HG03045 (cell line): ENCODE results near the gene SPATA13.
A peak's percentile ranks its signal among the peaks of the same experiment; 100 is the strongest.

ENCODE experiments used
- ATAC-seq: cut with Tn5 transposase; IDR thresholded peaks from one replicate; pipeline ENCODE4 v1.9.1; 2021; ENCODE audit warnings: mild to moderate bottlenecking, moderate library complexity; ENCODE audit not compliant: unreplicated experiment

SPATA13 gene

GRCh38 chr13:24220086-24220703 is 59.7 kb downstream of the SPATA13 start:
- peak; percentile 44 for ATAC-seq

GRCh38 chr13:24221007-24221406 is 60.5 kb downstream of the SPATA13 start:
- no peak for ATAC-seq

DNA sequence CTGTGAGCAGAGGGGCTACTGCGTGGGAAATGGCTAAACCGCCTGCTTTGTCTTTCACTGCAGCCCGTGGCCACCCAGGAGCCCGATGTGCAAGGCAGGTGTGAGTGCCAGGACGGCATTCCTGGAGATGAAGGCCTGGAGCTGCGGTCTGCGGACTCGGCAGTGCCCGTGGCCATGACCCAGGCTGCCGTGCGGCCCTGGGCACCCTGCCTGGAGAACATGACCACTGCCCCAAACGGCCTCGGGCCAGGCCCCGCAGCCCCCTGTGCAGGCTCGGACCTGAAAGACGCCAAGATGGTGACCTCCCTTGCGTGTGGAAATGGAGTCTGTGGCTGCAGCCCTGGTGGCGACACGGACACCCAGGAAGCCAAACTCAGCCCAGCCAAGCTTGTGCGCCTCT is 62.2 kb downstream of the SPATA13 start:
- no peak for ATAC-seq

- ATAC-seq, result no peak
These were observed 63.1 kb downstream of the SPATA13 start for GRCh38 chr13:24223341-24224231.

- no peak for ATAC-seq
These were observed 63.7 kb downstream of the SPATA13 start for GRCh38 chr13:24224232-24224680.

DNA sequence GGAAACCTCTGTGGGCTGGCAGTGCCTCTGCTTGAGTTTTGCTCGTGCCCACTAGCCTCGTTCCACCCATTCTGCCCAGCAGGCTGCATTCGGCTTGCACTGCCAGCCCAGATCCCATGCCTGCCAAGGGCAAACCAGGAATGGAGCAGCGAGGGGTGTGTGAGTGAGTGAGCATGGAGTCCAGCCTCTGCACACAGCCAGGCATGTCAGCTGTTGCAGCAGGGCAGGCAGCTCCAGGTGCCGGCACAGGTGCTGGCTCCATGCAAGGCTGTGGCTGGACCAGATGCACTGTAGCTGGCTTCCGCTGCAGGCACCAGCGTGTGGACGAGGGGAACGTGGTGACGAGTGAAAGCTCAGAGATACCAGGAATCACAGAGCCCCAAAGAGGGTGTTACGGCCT is 64.5 kb downstream of the SPATA13 start:
- no peak for ATAC-seq

GRCh38 chr13:24225930-24226329 is 65.4 kb downstream of the SPATA13 start:
- ATAC-seq, result no peak

- no peak for ATAC-seq
These were observed 66.2 kb downstream of the SPATA13 start for GRCh38 chr13:24226762-24227161.

- ATAC-seq, result no peak
These were observed 68.4 kb downstream of the SPATA13 start for GRCh38 chr13:24228852-24229458.

- no peak for ATAC-seq
These were observed 70.0 kb downstream of the SPATA13 start for GRCh38 chr13:24230428-24231072.

- ATAC-seq, result no peak
These were observed 70.9 kb downstream of the SPATA13 start for GRCh38 chr13:24231377-24231776.

DNA sequence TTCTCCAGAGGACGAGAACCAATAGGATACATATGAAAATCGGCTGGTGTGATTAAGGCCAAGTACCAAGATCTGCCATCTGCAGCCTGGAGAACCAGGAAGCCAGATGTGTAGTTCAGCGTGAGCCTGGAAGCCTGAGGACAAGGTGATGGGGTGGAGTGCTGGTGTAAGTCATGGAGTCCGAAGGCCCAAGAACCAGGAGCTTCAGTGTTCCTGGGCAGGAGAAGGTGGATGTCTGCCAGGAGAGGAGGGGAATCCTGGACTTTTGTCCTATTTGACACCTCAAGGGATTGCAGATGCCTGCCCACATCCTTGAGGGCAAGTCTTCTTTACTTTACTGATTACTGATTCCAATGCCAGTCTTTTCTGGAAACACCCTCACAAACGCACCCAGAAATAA is 71.5 kb downstream of the SPATA13 start:
- no peak for ATAC-seq

DNA sequence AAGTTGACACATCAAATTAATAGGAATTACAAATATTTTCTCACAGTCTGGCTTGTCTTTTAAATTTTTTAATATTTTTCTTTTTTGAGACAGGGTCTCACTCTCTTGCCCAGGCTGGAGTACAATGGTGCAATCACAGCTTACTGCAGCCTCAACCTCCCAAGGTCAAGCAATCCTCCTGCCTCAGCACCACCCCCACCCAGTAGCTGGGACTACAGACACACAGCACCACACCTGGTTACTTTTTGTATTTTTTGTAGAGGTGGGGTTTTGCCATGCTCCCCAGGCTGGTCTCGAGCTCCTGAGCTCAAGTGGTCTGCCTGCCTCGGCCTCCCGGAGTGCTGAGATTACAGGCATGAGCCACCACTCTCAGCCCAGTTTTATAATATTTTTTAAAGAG is 72.0 kb downstream of the SPATA13 start:
- ATAC-seq, result no peak

DNA sequence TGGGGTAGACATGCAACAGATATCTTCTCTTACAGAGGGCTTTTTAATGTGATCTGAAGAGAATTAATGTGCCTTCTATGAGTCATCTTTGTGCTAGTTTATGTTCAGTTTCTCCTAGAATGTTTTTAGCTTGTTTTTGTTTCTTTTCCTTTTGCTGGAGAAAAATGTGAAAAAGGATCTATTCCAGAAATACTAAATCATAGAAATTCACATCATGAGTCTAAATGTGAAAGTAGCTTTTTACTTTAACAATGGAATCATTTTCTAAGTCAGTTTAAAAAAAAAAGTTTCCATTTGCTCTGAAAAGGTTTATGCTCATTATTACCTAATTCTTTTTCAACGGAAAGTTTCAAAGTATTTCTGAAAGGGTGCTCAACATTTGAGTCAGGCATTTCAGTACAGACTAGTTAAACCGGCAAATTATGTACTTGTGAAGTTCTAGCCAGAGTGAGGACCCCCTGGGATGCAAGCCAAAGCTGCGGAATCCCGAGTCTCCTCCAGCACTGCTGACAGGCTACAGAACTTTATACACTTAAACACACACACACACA is 72.9 kb downstream of the SPATA13 start:
- no peak for ATAC-seq

DNA sequence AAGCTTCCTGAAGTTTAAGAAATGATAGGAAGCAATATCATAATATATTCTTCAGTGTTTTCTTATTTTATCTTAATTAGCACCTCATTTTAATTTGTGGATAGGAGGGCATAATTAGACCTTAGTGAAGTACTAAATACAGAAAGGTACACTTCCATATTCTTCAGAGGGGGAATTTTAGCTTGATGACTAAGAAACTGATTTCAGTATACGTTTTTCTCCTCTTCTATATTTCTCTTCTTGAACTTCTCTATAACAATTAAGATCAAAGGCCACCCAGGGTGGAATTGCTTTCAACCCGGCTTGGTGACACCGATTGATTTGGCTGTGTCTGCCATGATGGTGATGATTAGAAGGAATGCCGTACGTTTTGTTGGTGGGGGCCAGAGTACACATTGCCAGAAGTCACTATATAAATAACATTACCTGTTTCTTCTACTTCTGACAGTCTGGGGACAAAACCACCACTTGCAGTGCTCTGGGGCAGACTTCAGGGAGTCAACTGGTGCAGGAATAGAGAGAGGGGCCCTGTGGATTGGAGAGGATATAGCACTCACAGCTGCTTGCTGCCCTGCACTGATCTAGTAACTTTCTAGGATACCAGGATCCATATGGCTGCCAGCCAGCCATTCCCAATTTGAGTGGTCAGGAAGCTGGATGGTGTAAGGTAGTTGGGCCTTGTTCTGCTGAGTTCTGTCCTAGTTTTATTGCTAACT is 73.8 kb downstream of the SPATA13 start:
- no peak for ATAC-seq

DNA sequence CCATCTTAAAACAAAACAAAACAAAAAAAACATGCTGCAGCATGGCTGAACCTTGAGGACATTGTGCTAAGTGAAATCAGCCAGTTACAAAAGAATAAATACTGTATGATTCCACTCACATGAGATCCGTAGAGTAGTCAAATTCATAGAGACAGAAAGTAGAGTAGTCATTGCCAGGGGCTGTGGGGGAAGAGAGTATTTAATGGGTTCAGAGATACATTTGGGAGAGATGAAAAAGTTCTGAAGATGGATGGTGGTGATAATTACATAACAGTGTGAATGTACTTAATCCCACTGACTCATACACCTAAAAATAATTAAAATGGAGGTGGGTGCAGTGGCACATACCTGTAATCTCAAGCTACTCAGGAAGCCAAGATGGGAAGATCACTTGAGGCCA is 76.8 kb downstream of the SPATA13 start:
- no peak for ATAC-seq

GRCh38 chr13:24241336-24241735 is 80.8 kb downstream of the SPATA13 start:
- ATAC-seq, result no peak

GRCh38 chr13:24242100-24242499 is 81.6 kb downstream of the SPATA13 start:
- no peak for ATAC-seq

DNA sequence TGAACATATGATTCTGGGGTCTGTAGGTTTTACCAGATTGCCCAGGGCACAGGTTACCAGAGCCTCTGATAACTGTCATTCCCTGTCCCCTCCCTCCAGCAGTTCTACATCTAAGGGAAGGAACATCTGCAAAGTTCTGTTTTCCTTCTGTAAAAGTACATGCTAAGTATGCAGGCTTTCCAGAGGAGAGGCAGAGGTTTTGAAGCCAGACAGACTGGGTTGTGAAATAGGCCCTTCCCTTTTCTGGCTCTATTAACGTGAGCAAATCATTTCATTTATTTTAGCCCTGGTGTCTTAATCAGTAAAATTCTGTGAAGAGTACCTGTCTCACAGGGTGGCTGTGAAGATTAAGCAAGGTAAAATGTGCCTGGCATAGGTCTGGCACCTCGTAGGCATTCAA is 82.8 kb downstream of the SPATA13 start:
- no peak for ATAC-seq

GRCh38 chr13:24244802-24245201 is 84.3 kb downstream of the SPATA13 start:
- ATAC-seq, result no peak
